Endometrial microvascular endothelial cells (primary cell): Measurements from ENCODE around the gene CNTN4. TPM values are rescaled to one million over a fixed set of nuclear protein-coding genes. Genes with fewer than 3 reads are reported as not detected.
"Not testable (repeated sequence)": the region's sequence is repeated elsewhere in the genome, so short reads cannot be mapped to it uniquely, and the experiment has no call there.

ENCODE experiments used
- in situ Hi-C: cut with HindIII; loops from 2 replicates; pipeline ENCODE4 v1.10.0; 2017; ENCODE audit warnings: low sequenced_read_pairs, low pct_unique_long_range_greater_than_20kb; ENCODE audit errors: inconsistent ontology term
- total RNA-seq: library from RNA; depleted of rRNA; stranded (reverse); fragments of >200 nt; gene quantifications from one replicate; pipeline ENCODE4 v1.2.3, GENCODE V29; 2015; ENCODE audit errors: inconsistent ontology term

CNTN4 gene
- total RNA-seq, 1 donor from 2014 or later = not detected

- in situ Hi-C loops = no loop called here
Measured at GRCh38 chr3:2898591-2899353, 800.1 kb downstream of the CNTN4 start.

DNA sequence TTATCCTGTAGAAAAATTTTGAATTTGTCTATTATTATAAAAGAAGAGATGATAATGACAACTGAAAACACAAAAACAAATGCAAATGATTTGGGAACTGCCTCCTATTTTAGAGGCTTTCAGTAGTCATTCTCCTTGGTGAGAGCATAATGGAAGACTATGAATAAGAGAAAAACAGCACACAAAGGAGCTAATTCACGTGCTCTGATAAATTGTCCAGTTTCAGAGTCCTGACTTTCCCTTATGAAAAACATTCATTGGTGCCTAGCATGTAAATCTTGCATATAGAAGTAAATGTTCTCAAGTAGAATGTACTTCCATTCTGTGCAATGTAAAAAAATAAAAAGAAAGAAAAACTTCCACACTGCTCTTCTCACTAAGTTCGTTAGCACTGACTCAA is 805.4 kb downstream of the CNTN4 start:
- in situ Hi-C loops = no loop called here

DNA sequence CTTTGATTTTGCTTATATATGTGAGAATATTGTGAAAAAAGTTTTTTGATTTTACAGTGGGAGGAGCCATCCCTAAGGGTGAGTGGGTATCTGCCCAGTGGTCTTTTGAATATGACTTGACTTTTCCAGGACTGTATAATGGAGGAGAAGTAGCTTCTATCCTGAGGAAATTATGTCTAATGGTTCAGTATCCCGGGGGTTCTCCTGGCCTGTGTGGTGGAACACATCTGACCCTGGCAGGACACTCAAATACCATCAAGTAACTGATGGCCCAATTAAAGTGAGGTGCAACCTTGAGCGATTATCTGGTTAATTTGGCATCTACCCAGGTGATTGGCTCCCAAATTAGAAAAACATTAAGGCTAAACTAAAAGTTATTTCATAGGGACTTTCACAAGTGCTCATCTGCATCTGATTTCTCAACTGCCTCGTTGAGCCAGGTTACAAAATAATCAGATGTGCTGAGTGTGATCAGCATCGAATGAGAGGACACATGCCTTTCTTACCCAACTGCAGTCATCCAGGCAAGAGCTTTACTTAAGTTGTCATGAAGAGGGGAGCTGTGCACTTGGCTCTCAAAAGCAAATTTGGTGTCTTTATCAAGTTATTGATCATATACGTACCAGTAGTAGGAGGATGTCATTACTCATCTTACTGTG is 810.2 kb downstream of the CNTN4 start:
- in situ Hi-C loops = no loop called here

DNA sequence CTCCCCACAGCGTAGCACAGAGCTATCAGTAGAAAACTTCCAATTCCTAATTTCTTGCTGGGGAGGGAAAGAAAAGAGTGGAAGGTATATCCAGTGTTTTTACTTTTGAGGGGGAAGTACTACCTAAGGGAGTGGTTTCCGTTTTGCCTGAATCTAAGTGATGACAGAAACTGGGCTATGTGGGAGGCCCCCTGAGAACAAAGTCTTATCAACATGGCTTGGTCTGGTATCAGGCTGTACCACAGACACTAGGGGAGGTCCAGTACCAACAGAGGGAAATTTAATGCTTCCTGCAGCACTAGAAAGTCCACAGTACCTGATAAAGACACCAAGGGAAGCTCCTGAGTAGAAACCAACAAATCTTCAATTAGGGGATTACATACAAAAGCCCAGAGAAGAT is 812.3 kb downstream of the CNTN4 start:
- in situ Hi-C loops = no loop called here

- in situ Hi-C loops = no loop called here
Measured at GRCh38 chr3:2915826-2916225, 817.2 kb downstream of the CNTN4 start.

GRCh38 chr3:2916640-2917039 is 818.0 kb downstream of the CNTN4 start:
- in situ Hi-C loops = not testable (repeated sequence)

DNA sequence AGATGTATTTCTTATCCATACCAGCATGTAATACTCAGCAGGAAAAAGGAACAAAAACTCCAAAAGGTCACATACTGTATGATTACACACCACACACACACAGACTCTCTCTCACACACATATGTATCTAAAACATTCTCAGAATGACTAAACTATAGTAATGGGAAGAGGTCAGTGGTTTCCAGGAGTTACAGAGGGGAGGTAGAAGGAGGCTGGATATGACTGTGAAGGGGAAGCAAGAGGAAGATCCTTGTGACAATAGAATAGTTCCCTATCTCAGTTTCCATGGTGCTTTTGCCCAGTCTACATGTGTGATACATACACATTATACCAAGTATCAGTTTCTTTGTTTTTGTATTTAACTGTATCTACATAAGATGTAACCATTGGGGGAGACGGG is 821.4 kb downstream of the CNTN4 start:
- in situ Hi-C loops = no loop called here

- in situ Hi-C loops = no loop called here
Measured at GRCh38 chr3:2921452-2921851, 822.8 kb downstream of the CNTN4 start.

- in situ Hi-C loops = no loop called here
Measured at GRCh38 chr3:2921903-2922302, 823.2 kb downstream of the CNTN4 start.

DNA sequence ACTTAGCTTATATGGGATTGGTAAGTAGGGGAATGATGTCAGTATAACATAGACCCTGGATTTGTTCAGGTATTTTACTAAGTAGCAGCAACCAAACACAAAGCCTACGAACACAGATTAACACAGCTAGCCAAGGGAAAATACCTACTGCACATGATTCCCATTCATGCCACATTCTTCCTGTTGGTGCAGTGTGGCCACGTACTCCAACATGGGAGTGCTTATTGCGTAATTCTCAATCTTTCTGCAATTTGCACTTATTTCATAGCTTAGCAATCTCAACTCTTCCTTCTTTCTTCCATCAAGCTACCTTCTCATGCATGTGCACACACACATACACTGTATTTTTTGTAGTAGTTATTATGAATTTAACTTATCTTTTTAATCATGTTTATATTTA is 824.7 kb downstream of the CNTN4 start:
- in situ Hi-C loops = no loop called here

DNA sequence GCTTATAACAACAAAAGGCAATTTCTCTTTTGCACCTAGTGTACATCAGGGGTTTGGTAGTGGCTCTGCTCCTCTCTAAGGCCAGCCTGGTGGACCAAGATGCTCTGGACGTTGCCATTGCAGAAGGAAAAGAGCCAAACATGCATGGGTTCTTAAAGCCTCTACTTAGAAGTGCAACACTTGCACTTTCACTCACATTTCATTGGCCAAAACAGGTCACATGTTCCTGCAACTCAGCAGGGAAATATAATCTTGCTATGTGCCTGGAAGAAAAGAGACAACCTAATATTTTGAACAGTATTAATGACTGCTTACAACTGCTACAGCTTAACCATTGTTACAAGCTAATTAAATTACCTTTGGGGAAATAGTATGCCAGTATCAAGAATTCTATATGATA is 828.6 kb downstream of the CNTN4 start:
- in situ Hi-C loops = no loop called here

DNA sequence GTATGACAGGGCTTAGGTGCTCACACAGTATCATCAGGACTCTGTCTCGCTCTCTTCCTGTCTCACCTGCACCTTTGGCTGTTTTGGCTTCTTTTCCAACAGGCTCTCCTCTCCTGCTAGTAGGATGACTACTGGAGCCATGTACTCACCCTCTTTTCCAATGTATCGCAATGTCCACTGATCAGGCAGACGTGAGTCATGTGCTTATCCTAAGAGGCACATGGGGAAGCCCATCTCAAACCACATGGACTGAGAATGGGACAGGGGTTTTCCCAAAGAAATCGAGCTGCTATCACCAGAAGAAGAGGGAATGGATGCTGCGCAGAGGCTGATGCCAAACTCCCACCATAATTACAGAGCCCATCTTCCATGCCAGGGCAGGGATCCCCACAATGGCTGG is 830.9 kb downstream of the CNTN4 start:
- in situ Hi-C loops = no loop called here

DNA sequence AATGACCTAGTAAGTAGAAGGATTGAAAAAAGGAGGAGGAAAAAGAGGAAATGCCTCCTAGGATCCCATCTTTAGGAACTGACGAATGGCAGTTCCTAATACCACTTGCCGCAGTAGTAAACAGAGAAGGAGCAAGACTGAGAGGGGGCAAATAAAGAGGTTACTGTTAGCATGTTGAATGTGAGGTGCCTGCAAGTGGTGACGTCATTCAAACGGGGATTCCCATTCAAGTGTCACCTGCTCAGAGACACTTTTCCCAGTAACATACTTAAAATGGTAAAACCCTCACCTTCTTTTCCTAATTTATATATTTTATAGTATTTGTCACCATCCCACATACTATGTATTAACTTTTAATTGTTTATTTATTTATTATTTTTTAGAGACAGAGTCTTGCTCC is 832.6 kb downstream of the CNTN4 start:
- in situ Hi-C loops = no loop called here

DNA sequence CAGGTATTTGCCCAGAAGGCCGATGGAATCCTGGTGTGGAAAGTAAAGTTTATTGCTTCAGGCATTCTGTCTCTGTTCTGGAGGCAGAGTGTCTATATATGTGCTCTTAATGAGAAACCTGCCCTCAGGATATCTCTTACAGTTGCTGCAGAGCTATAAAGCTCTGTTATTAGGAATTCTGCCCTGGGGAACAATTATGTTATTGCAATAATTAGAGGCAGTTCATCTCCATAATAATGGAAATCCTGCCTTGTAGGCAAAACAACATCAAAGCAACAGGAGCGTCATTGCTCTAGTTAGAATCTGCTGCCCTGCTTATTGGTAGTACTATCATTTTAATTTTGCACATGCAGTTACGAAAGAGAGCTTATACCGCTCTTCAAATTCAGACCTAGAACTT is 835.9 kb downstream of the CNTN4 start:
- in situ Hi-C loops = no loop called here

DNA sequence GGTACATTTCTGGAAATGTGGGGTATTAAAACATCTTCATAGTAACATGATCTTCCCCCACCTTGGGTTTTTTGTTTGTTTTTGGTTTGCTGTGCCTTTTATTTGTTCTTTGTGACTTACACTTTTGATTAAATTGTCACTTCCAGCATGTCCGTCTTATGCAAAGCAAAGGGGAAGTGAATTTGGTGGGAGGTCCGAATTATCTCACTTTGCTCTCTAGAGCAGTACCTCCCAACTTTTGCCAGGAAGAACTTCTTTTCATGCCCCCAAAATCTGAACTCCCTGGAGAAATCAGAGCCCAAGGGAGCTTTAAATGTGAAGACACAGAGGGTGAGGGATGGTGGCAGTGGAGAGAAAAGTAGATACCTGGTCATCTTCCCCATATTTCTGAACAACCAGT is 838.4 kb downstream of the CNTN4 start:
- in situ Hi-C loops = no loop called here

DNA sequence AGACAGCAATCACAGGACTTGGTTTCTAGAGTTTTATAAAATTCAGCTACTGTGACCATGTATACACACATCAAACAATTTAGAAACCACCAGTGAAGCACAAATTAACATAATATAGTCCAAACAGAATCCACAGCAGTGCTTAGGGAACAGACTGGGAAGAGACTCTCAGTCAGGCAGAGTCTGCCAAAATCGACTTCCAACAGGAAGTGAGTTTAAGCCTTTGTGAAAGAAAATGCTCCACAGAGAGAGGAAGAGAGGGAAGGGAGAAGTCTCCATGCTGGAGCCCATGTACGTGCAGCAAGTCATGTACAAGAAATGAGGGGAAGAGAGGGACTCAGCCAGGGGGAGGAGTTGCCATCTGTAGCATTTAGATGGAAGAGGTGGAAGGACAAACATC is 838.9 kb downstream of the CNTN4 start:
- in situ Hi-C loops = no loop called here

GRCh38 chr3:2938711-2939110 is 840.0 kb downstream of the CNTN4 start:
- in situ Hi-C loops = no loop called here

GRCh38 chr3:2940062-2940461 is 841.4 kb downstream of the CNTN4 start:
- in situ Hi-C loops = no loop called here

- in situ Hi-C loops = no loop called here
Measured at GRCh38 chr3:2944628-2945027, 846.0 kb downstream of the CNTN4 start.

GRCh38 chr3:2945121-2945520 is 846.5 kb downstream of the CNTN4 start:
- in situ Hi-C loops = no loop called here

DNA sequence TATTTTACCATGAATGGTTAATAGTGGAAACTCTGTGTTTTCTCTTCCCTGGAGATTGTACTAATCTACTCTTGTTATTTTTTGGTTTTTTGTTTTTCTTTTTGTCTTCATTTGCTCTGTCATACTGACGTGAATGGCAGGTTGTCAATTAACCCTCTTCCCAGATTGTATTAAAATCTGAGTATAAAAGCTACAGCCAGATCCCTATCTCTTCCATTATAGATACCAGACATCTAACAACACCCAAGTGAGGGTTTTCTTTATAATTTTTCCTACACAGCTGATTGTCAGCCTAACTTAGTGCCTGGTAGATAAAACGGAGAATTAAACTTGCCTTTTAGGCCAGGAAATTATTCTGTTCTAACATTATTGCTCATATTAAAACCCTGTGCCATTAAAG is 848.9 kb downstream of the CNTN4 start:
- in situ Hi-C loops = no loop called here
